ENCODE results near the gene SPON1.
"Not testable (repeated sequence)": the region's sequence is repeated elsewhere in the genome, so short reads cannot be mapped to it uniquely, and the experiment has no call there.

Gene SPON1

GRCh38 chr11:14073849-14074476 lies 111.4 kb downstream of the SPON1 start:
- DNase-seq (ENCODE audit: low read depth, low spot score) = no peak
- no peak overlapping the region for H3K27ac ChIP-seq

DNA sequence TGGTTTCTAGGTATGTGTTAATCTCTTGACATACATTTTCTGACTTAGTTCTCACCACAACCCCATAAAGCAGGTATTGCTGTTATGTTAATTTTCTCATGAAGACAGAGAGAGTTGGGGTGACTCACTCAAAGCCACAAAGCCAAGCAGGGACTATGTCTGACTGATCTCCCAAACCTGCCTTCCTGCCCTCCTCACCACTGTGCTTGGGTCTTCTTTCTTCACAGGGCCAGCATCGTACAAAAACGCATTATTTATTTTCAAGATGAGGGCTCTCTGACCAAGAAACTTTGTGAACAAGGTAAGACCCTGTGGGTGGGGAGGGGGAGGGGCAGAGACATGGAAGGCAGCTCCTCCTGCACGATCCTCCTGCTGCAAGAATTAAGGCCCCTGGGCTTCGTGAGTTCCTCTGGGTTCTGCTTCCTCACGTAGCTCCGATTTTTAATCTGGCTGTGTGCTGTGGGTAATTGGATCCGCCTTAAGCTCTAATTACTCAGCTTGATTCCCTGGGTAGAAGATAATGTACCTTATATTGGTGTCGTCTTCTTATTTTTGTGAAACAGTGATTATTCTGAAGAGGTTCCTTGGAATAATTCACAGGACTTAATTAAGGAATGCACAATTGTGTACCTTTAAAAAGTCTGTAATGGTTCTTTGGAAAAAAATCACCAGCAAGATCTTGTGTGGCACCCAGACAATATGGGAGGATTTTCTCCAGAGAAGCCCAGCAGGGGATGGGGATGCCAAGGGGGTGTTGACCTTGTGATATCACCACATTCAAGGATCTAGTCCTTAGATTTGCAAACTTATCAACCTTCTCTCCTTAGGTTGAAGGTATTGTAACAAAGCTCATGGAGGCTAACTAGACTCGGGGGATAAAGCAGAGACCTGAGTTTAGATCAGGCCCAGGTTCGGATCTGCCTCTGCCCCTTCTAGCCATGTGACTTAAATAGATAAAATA lies 112.9 kb downstream of the SPON1 start:
- DNase-seq (ENCODE audit: low read depth, low spot score) = peak; percentile 67
- H3K27ac ChIP-seq = no peak overlapping the region

GRCh38 chr11:14079011-14079410 lies 116.5 kb downstream of the SPON1 start:
- no peak for DNase-seq (ENCODE audit: low read depth, low spot score)
- H3K27ac ChIP-seq = no peak overlapping the region

DNA sequence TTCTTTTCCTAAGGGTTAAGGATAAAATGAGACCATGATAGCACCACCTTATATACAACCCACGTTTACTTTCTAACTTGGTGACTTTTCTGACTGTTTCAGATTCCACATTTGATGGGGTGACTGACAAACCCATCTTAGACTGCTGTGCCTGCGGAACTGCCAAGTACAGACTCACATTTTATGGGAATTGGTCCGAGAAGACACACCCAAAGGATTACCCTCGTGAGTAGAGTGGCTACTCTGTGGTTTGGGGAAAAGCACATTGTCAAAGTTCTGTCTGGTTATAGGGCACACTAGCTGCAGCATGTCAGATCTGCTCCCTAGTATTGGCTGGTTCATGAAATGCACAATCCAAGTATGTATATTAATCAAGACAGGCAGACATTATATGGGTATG lies 117.3 kb downstream of the SPON1 start:
- no peak overlapping the region for H3K27ac ChIP-seq
- DNase-seq (ENCODE audit: low read depth, low spot score) = no peak

DNA sequence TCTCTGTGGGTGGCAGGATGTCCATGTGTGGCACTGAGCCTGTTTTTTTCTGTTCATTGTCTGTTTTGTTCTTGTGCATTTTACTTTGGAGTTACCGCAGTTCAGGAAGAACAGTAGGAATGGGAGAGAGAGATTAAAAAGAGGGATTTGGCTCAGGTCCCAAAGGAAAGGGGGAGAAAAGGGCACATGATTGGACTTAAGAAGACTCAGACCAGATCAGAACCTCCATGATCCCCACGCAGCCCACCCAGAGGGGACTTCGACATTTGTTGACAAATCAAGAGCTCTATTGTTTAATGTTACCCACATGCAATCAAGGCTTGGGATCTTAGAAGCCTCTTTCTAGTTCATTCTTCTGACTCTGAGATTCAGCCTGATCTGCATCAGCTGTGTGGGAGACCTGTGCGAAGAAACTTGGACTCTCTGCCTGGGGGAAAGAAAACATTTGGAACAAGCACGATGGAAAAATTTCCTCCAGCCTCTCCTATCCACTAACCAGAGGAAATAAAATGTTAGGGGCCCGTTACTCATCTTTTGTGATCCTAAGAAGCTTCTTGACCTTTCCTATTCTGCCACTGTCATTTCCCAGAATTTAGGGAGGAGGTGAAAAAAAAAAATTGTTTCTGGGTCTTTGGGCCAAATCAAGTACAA lies 119.2 kb downstream of the SPON1 start:
- no peak overlapping the region for H3K27ac ChIP-seq

DNA sequence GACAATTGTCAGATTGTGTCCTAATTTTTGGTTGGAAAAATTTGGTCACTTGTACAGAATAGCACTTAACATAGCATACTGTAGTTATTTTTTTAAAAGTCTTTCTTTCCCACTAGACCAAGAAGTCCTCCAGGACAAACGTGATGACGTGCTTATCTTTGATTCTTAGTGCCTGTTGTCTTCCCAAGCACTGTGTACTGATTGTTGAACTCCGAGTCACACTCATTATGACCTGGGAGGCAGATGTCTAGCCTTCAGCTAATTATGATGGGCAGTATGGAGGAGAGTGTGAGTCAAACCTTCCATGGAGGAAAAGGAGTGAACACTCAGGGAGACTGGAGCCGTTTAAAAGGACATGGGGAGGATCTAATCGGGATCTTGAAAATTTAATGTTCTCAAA lies 119.8 kb downstream of the SPON1 start:
- no peak for DNase-seq (ENCODE audit: low read depth, low spot score)
- no peak overlapping the region for H3K27ac ChIP-seq

More for the DNA sequence above, 119.2 kb downstream of the SPON1 start:
- no peak for DNase-seq (ENCODE audit: low read depth, low spot score)

GRCh38 chr11:14088861-14089260 lies 126.3 kb downstream of the SPON1 start:
- DNase-seq (ENCODE audit: low read depth, low spot score) = peak; percentile 18
- H3K27ac ChIP-seq = not testable (repeated sequence)

- no peak overlapping the region for H3K27ac ChIP-seq
- no peak for DNase-seq (ENCODE audit: low read depth, low spot score)
Observed at GRCh38 chr11:14089690-14090462, 127.4 kb downstream of the SPON1 start.

DNA sequence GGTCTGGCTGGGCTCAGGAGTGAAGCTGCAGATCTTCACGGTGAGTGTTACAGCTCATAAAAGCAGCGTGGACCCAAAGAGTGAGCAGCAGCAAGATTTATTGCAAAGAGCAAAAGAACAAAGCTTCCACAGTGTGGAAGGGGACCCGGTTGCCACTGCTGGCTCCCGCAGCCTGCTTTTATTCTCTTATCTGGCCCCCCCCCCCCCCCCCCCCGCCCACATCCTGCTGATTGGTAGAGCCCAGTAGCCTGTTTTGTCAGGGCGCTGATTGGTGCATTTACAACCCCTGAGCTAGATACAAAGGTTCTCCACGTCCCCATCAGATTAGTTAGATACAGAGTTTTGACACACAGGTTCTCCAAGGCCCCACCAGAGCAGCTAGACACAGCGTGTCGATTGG lies 128.1 kb downstream of the SPON1 start:
- DNase-seq (ENCODE audit: low read depth, low spot score) = not testable (repeated sequence)

DNA sequence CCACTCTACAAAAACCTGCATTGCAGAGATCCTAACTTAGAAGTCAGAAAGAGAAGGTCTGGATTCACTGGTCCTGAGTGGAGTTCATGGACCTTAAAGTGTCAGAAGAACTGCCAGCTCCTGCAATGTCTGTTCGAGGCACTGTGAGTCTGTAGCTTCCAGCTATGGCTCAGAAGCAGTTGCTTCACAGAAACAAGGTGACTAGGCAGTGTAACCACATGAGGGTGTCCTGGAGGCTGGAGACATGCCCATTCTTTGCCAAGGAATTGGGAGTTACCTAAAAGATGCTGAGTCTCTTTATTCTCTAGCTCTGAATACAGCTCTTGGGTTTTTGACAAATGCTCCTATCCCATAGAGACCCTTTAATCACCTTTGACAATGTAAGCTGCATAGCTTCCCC lies 130.5 kb downstream of the SPON1 start:
- no peak overlapping the region for H3K27ac ChIP-seq
- DNase-seq (ENCODE audit: low read depth, low spot score) = peak; percentile 31

More for the DNA sequence above, 128.1 kb downstream of the SPON1 start:
- not testable (repeated sequence) for H3K27ac ChIP-seq

DNA sequence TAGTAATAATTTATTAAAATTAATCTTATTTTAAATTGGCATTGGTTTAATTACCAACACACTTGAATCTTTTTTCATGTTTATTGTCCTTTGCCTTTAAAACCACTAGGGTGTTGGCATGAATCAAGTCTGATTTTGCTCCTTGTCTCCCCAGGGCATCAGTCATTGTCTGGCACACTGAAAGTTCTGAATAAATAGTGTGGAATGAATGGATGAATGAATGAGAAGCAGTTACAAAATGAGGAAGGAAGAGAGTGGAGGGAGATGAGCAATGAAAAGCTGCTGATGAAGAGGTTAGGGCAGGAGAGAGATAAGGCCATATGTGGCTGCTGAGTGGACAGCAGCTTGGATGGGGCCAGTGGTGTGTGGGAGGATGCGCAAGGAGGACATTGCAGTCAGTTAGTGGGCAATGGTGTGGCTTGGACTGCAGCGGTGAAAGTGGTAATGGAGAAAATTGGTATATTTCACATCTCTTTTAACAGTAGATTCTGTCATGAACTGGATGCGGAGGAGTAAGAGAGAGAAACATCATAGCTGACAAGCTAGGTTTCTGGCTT lies 132.0 kb downstream of the SPON1 start:
- peak; percentile 41 for DNase-seq (ENCODE audit: low read depth, low spot score)
- H3K27ac ChIP-seq = no peak overlapping the region

GRCh38 chr11:14095882-14096281 lies 133.4 kb downstream of the SPON1 start:
- H3K27ac ChIP-seq = no peak overlapping the region
- no peak for DNase-seq (ENCODE audit: low read depth, low spot score)

GRCh38 chr11:14096606-14097005 lies 134.1 kb downstream of the SPON1 start:
- no peak for DNase-seq (ENCODE audit: low read depth, low spot score)
- H3K27ac ChIP-seq = no peak overlapping the region

DNA sequence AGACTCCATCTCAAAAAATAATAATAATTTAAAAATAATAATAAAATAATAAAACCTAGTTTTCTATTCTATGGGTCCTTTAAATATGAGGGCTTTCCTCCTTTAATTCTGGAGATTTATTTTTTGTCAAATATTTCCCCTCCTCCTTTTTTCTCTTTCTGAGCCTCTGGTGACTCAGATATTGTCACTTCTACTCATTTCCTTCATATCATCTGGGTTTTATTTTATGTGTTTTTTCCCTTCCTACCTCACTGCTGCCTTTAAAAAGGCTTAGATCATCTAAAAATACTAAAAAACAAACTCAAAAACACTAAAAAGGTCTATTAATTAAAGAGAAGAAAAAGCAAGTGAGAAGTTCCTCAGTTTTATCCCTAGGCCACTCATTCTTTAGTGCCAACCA lies 138.9 kb downstream of the SPON1 start:
- DNase-seq (ENCODE audit: low read depth, low spot score) = no peak
- H3K27ac ChIP-seq = no peak overlapping the region

GRCh38 chr11:14102766-14103165 lies 140.2 kb downstream of the SPON1 start:
- H3K27ac ChIP-seq = no peak overlapping the region
- no peak for DNase-seq (ENCODE audit: low read depth, low spot score)

- DNase-seq (ENCODE audit: low read depth, low spot score) = no peak
- no peak overlapping the region for H3K27ac ChIP-seq
Observed at GRCh38 chr11:14105446-14105845, 142.9 kb downstream of the SPON1 start.

DNA sequence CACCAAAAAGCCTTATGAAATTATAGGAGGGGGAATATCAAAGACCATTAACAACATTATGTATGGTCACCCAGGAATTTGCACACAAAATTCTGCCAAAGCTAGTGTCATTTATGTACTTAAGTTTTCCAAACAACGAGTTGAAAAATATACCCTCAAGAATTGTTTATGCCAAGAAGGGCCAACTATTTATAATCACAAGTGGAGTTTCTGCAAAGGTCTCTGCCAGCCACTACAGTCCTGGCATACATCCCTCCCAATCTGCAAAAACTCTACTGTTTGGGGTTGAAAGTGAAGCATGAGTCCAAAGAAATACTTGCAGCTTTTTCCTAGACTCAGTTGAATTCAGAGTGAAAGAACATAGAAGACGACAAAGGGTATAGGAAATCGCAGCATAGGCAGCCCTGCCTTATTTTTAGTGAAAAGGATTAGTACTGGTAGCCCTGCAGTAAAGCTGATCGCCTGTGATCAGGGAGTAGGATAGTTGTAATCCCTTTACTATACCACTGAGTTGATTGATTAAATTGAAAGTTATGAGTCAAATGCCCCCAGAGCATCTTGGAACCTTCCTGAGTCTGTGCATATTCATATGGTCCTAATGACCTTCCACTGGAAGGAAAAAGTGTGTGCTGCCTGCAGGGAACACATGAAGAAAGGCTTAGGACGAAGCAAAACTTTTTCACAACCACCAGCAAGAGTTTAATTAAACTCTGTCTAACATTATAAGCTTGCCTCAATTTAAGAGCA lies 144.0 kb downstream of the SPON1 start:
- no peak overlapping the region for H3K27ac ChIP-seq
- DNase-seq (ENCODE audit: low read depth, low spot score) = no peak

- no peak overlapping the region for H3K27ac ChIP-seq
Observed at GRCh38 chr11:14107050-14107430, 144.5 kb downstream of the SPON1 start.

DNA sequence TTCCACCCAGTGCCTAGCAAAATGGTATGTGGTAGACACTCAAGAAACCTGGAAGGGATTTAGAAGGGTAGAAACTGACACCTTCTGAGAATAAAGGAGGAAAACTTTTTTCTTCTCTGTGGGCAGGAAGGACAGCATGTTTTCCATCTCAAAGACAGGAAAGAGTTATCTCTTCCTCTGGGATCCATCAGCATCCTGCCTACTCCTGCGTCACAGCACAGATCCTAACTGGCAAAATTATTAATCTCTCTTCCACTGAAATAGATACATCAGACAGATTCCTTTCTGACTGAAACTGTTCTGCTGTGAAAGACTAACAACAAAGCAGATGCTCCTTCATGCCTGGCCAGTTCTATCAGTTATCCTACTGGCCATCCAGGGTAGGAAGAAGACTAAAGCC lies 147.2 kb downstream of the SPON1 start:
- DNase-seq (ENCODE audit: low read depth, low spot score) = no peak
- H3K27ac ChIP-seq = no peak overlapping the region

More at GRCh38 chr11:14107050-14107430, 144.5 kb downstream of the SPON1 start:
- no peak for DNase-seq (ENCODE audit: low read depth, low spot score)
